GM12878 (cell line): Measurements from ENCODE around the gene GLE1. TPM values are rescaled to one million over a fixed set of nuclear protein-coding genes. Genes with fewer than 3 reads are reported as not detected.

Experiments
- JUNB ChIP-seq: IDR thresholded peaks from 2 replicates; pipeline ENCODE4 v1.6.1; 2016; ENCODE audit warnings: antibody characterized with exemption, mild to moderate bottlenecking
- MTA2 ChIP-seq: fragments of 450-650 bp; IDR thresholded peaks from 2 replicates; pipeline ENCODE4 v1.6.1; 2016; ENCODE audit warnings: low read depth, mild to moderate bottlenecking, moderate library complexity
- RB1 ChIP-seq: fragments of 450-650 bp; formaldehyde crosslinking; IDR thresholded peaks from 2 replicates; pipeline ENCODE4 v1.6.1; 2017; ENCODE audit warnings: mild to moderate bottlenecking, borderline replicate concordance
- SIN3A ChIP-seq: IDR thresholded peaks from 2 replicates; pipeline ENCODE4 v1.6.1; 2012; ENCODE audit warnings: low read depth, low read length, improper control_type of control experiment
- SPI1 ChIP-seq: IDR thresholded peaks from 2 replicates; pipeline ENCODE4 v1.6.1; 2011; ENCODE audit warnings: low read depth, mild to moderate bottlenecking, low read length, moderate library complexity, borderline replicate concordance; ENCODE audit not compliant: insufficient read depth
- TCF3 ChIP-seq: IDR thresholded peaks from 2 replicates; pipeline ENCODE4 v1.6.1; 2012; ENCODE audit warnings: low read depth, mild to moderate bottlenecking, low read length, borderline replicate concordance; ENCODE audit not compliant: insufficient read depth
- TCF7 ChIP-seq: IDR thresholded peaks from 2 replicates; pipeline ENCODE4 v1.6.1; 2014; ENCODE audit warnings: antibody characterized with exemption, borderline replicate concordance
- polyA plus RNA-seq, 11 experiments: library from polyadenylated mRNA; depleted of rRNA in 4 of 11; unstranded in 6 of 11; stranded (reverse) in 5 of 11; fragments of >200 nt; fragmentation: Nextera tagmentation in 4 of 11; fragmentation: Illumina TruSeq in 1 of 11; extraction: Ambion mirVana in 4 of 11; extraction: Trizol in 1 of 11; gene quantifications; 1 replicate in 1 of 11; 2 replicates in 10 of 11; pipeline versions ENCODE4 v1.2.1 to v1.2.3, GENCODE V29; 2011 to 2016; ENCODE audit warnings: inconsistent platforms in 2 of 11, missing spikeins in 2 of 11, low read depth in 1 of 11
- total RNA-seq, 4 experiments: library from RNA; depleted of rRNA in 3 of 4; stranded (reverse); fragments of >200 nt in 3 of 4; fragmentation: Illumina TruSeq in 1 of 4; extraction: Trizol in 1 of 4; gene quantifications; 2 replicates each; pipeline versions ENCODE4 v1.2.1 to v1.2.3, GENCODE V29; 2013 to 2021
- TF ChIP-seq, protein P1 (sequence below): fragments of 450-650 bp; IDR thresholded peaks from 2 replicates; pipeline ENCODE4 v1.6.1; 2014; ENCODE audit warnings: mild to moderate bottlenecking
- TF ChIP-seq, protein P2 (sequence below): IDR thresholded peaks from 2 replicates; pipeline ENCODE4 v1.6.1; 2011; ENCODE audit warnings: borderline replicate concordance, low read depth, mild to moderate bottlenecking, moderate library complexity, mixed read lengths, low read length; ENCODE audit not compliant: insufficient read depth; ENCODE audit errors: extremely low read length
- TF ChIP-seq, protein P3 (sequence below): IDR thresholded peaks from 2 replicates; pipeline ENCODE4 v1.6.1; 2011; ENCODE audit warnings: mild to moderate bottlenecking, low read depth, low read length, moderate library complexity; ENCODE audit not compliant: insufficient replicate concordance
- TF ChIP-seq, protein P4 (sequence below): fragments of 450-650 bp; formaldehyde crosslinking; IDR thresholded peaks from 2 replicates; pipeline ENCODE4 v1.4.0; 2022; ENCODE audit warnings: mild to moderate bottlenecking, moderate library complexity
- TF ChIP-seq, protein P5 (sequence below), 3 experiments: IDR thresholded peaks in 2 of 3; conservative IDR thresholded peaks in 1 of 3; 2 replicates each; pipeline ENCODE4 v1.5.1; 2011; ENCODE audit warnings: low read depth in 3 of 3, low read length in 3 of 3, mild to moderate bottlenecking in 3 of 3, control low read depth in 2 of 3, moderate library complexity in 2 of 3, inconsistent platforms in 1 of 3, mixed read lengths in 1 of 3; ENCODE audit not compliant: control insufficient read depth in 2 of 3, insufficient read depth in 1 of 3; ENCODE audit errors: extremely low read depth in 1 of 3

GLE1 gene
- total and polyA plus RNA-seq, 10 of the 15 experiments (the other 5 are each of a cell fraction or from before 2014, with no cell fraction given): 17.4 to 52.0 (median 37.7) TPM

GRCh38 chr9:128456613-128457061 is 47.9 kb upstream of the GLE1 start (continued):
- TF ChIP-seq, protein P1, sequence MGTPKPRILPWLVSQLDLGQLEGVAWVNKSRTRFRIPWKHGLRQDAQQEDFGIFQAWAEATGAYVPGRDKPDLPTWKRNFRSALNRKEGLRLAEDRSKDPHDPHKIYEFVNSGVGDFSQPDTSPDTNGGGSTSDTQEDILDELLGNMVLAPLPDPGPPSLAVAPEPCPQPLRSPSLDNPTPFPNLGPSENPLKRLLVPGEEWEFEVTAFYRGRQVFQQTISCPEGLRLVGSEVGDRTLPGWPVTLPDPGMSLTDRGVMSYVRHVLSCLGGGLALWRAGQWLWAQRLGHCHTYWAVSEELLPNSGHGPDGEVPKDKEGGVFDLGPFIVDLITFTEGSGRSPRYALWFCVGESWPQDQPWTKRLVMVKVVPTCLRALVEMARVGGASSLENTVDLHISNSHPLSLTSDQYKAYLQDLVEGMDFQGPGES: no peak
- TF ChIP-seq TCF3 (no peak), SIN3A (peak; percentile 60; the same call in 1 of the 2 replicates), SPI1 (no peak), JUNB (no peak), TCF7 (no peak), RB1 (no peak), MTA2 (no peak)
- TF ChIP-seq, protein P2, sequence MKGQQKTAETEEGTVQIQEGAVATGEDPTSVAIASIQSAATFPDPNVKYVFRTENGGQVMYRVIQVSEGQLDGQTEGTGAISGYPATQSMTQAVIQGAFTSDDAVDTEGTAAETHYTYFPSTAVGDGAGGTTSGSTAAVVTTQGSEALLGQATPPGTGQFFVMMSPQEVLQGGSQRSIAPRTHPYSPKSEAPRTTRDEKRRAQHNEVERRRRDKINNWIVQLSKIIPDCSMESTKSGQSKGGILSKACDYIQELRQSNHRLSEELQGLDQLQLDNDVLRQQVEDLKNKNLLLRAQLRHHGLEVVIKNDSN: no peak
- TF ChIP-seq, protein P3, sequence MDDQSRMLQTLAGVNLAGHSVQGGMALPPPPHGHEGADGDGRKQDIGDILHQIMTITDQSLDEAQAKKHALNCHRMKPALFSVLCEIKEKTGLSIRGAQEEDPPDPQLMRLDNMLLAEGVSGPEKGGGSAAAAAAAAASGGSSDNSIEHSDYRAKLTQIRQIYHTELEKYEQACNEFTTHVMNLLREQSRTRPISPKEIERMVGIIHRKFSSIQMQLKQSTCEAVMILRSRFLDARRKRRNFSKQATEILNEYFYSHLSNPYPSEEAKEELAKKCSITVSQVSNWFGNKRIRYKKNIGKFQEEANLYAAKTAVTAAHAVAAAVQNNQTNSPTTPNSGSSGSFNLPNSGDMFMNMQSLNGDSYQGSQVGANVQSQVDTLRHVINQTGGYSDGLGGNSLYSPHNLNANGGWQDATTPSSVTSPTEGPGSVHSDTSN: peak; percentile 82
- TF ChIP-seq, protein P4, sequence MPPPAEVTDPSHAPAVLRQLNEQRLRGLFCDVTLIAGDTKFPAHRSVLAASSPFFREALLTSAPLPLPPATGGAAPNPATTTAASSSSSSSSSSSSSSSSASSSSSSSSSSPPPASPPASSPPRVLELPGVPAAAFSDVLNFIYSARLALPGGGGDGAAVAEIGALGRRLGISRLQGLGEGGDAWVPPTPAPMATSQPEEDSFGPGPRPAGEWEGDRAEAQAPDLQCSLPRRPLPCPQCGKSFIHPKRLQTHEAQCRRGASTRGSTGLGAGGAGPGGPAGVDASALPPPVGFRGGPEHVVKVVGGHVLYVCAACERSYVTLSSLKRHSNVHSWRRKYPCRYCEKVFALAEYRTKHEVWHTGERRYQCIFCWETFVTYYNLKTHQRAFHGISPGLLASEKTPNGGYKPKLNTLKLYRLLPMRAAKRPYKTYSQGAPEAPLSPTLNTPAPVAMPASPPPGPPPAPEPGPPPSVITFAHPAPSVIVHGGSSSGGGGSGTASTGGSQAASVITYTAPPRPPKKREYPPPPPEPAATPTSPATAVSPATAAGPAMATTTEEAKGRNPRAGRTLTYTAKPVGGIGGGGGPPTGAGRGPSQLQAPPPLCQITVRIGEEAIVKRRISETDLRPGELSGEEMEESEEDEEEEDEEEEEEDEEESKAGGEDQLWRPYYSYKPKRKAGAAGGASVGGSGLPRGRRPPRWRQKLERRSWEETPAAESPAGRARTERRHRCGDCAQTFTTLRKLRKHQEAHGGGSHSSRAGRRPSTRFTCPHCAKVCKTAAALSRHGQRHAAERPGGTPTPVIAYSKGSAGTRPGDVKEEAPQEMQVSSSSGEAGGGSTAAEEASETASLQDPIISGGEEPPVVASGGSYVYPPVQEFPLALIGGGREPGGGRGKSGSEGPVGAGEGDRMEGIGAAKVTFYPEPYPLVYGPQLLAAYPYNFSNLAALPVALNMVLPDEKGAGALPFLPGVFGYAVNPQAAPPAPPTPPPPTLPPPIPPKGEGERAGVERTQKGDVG: no peak
- TF ChIP-seq, protein P5, sequence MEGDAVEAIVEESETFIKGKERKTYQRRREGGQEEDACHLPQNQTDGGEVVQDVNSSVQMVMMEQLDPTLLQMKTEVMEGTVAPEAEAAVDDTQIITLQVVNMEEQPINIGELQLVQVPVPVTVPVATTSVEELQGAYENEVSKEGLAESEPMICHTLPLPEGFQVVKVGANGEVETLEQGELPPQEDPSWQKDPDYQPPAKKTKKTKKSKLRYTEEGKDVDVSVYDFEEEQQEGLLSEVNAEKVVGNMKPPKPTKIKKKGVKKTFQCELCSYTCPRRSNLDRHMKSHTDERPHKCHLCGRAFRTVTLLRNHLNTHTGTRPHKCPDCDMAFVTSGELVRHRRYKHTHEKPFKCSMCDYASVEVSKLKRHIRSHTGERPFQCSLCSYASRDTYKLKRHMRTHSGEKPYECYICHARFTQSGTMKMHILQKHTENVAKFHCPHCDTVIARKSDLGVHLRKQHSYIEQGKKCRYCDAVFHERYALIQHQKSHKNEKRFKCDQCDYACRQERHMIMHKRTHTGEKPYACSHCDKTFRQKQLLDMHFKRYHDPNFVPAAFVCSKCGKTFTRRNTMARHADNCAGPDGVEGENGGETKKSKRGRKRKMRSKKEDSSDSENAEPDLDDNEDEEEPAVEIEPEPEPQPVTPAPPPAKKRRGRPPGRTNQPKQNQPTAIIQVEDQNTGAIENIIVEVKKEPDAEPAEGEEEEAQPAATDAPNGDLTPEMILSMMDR (IDR thresholded peaks at IDR 0.05 in 2 of 3, conservative IDR thresholded peaks at IDR 0.05 in 1 of 3; ENCODE audit: control insufficient read depth in 2 of 3, extremely low read depth in 1 of 3, insufficient read depth in 1 of 3, low read depth in 3 of 3, low read length in 3 of 3): peak in 1 of 3 experiments; percentile 25; a peak in 1 of 6 replicates
